Myocyte (in vitro differentiated cells): ENCODE results near the gene ETHE1. TPM values are rescaled to one million over a fixed set of nuclear protein-coding genes. Genes with fewer than 3 reads are reported as not detected.

ENCODE experiments used
- DNase-seq: peaks from one replicate; pipeline ENCODE4 v3.0.0-alpha.2; 2012; ENCODE audit warnings: low read depth
- total RNA-seq: library from RNA; depleted of rRNA; stranded (reverse); fragments of >200 nt; gene quantifications from 2 replicates; pipeline ENCODE4 v1.2.3, GENCODE V29; 2014

Gene ETHE1
- total RNA-seq, 1 donor from 2014 or later = 19.8 TPM

- no peak for DNase-seq
These were observed 58.4 kb downstream of the ETHE1 start for GRCh38 chr19:43468354-43469159.

GRCh38 chr19:43467730-43468129, 59.3 kb downstream of the ETHE1 start:
- peak; percentile 13 for DNase-seq

- DNase-seq = no peak
These were observed 59.7 kb downstream of the ETHE1 start for GRCh38 chr19:43467276-43467675.

GRCh38 chr19:43466793-43467192, 60.2 kb downstream of the ETHE1 start:
- no peak for DNase-seq

GRCh38 chr19:43465468-43466120, 61.4 kb downstream of the ETHE1 start, which contains the start of gene LYPD3:
Gene LYPD3 (minus strand): TSS chr19:43465608. CDS start chr19:43465571, 37 bp downstream.
- no peak for DNase-seq

- no peak for DNase-seq
These were observed 62.7 kb downstream of the ETHE1 start for GRCh38 chr19:43464134-43464775.

GRCh38 chr19:43463381-43464133, 63.4 kb downstream of the ETHE1 start:
- DNase-seq = peak; percentile 88

GRCh38 chr19:43462785-43463380, 64.1 kb downstream of the ETHE1 start:
- no peak for DNase-seq

GRCh38 chr19:43462383-43462782, 64.6 kb downstream of the ETHE1 start:
- DNase-seq = no peak

- no peak for DNase-seq
These were observed 65.7 kb downstream of the ETHE1 start for GRCh38 chr19:43461303-43461702.

- no peak for DNase-seq
These were observed 66.5 kb downstream of the ETHE1 start for GRCh38 chr19:43460362-43461016.

GRCh38 chr19:43457809-43458208, 69.2 kb downstream of the ETHE1 start:
- DNase-seq = no peak

Other genes starting within 250 kb of the ETHE1 start
- 0.10 and 0.29 TPM in 2 replicates for gene CD177, start 173.5 kb downstream of the ETHE1 start, total RNA-seq
- gene TEX101, start 112.3 kb downstream of the ETHE1 start, total RNA-seq = not detected in 2 replicates
- 0.21 and 0.37 TPM in 2 replicates for gene LYPD3, start 61.6 kb downstream of the ETHE1 start, total RNA-seq
- gene PHLDB3, start 22.5 kb downstream of the ETHE1 start, total RNA-seq = 7.8 and 15.7 TPM in 2 replicates
- not detected in 2 replicates for gene ZNF575, start 6.0 kb upstream of the ETHE1 start, total RNA-seq
- 29.2 and 32.1 TPM in 2 replicates for gene XRCC1, start 48.3 kb upstream of the ETHE1 start, total RNA-seq
- 0.94 TPM in 1 of 2 replicates, not detected in the other for gene PINLYP, start 48.6 kb upstream of the ETHE1 start, total RNA-seq
- 41.3 and 48.1 TPM in 2 replicates for gene IRGQ, start 68.9 kb upstream of the ETHE1 start, total RNA-seq
- gene ZNF576, start 69.4 kb upstream of the ETHE1 start, total RNA-seq = 10.1 and 12.2 TPM in 2 replicates
- 0.10 TPM in 1 of 2 replicates, not detected in the other for gene SRRM5, start 84.9 kb upstream of the ETHE1 start, total RNA-seq
- gene ZNF428, start 92.4 kb upstream of the ETHE1 start, total RNA-seq = 52.6 and 65.2 TPM in 2 replicates
- gene CADM4, start 112.6 kb upstream of the ETHE1 start, total RNA-seq = 1.4 and 1.6 TPM in 2 replicates
- 6.3 and 6.9 TPM in 2 replicates for gene PLAUR, start 143.0 kb upstream of the ETHE1 start, total RNA-seq
- not detected in 2 replicates for gene IRGC, start 188.9 kb upstream of the ETHE1 start, total RNA-seq
- 16.0 and 19.3 TPM in 2 replicates for gene SMG9, start 227.8 kb upstream of the ETHE1 start, total RNA-seq